Gastroesophageal sphincter (tissue), 4 donors: ENCODE results near the gene KCNIP4. TPM values are rescaled to one million over a fixed set of nuclear protein-coding genes. Genes with fewer than 3 reads are reported as not detected.

Experiments
- ATAC-seq: fragments of 150-250 bp; one replicate; pipeline ENCODE4 v1.9.1; 2016; ENCODE audit warnings: mild to moderate bottlenecking, moderate library complexity
- H3K27ac ChIP-seq, 4 donors: fragments of 200-600 bp; sonication (generic) in 3 of 4; 1 replicate in 3 of 4; 2 replicates in 1 of 4; pipeline ENCODE4 v1.5.1; 2016 to 2019
- H3K27me3 ChIP-seq: fragments of 200-600 bp; sonication (generic); one replicate; pipeline ENCODE4 v1.5.1; 2019
- H3K36me3 ChIP-seq, 2 donors: fragments of 200-600 bp; sonication (generic); one replicate each; pipeline ENCODE4 v1.5.1; 2019; ENCODE audit warnings: control low read depth in 1 of 2
- H3K4me1 ChIP-seq, 3 donors: fragments of 200-600 bp; sonication (generic); 1 replicate in 2 of 3; 2 replicates in 1 of 3; pipeline ENCODE4 v1.5.1; 2016 to 2019; ENCODE audit warnings: control low read depth in 2 of 3
- H3K4me3 ChIP-seq, 2 donors: fragments of 200-600 bp; sonication (generic); one replicate each; pipeline ENCODE4 v1.5.1; 2019; ENCODE audit warnings: mild to moderate bottlenecking in 1 of 2, moderate library complexity in 1 of 2
- H3K9me3 ChIP-seq, 3 donors: fragments of 200-600 bp; sonication (generic); one replicate each; pipeline ENCODE4 v1.5.1; 2017 to 2019; ENCODE audit warnings: control low read depth in 2 of 3
- EP300 ChIP-seq: sonication (generic); formaldehyde crosslinking; IDR thresholded peaks from one replicate; pipeline ENCODE4 v1.6.1; 2017; ENCODE audit warnings: antibody characterized with exemption, mild to moderate bottlenecking
- POLR2A ChIP-seq, 2 donors: fragments of 450-650 bp; IDR thresholded peaks; one replicate each; pipeline ENCODE4 v1.6.1; 2017; ENCODE audit warnings: antibody characterized with exemption in 2 of 2, mild to moderate bottlenecking in 2 of 2, moderate library complexity in 1 of 2
- POLR2AphosphoS5 ChIP-seq: sonication (generic); formaldehyde crosslinking; IDR thresholded peaks from one replicate; pipeline ENCODE4 v1.6.1; 2017; ENCODE audit warnings: antibody characterized with exemption
- WGBS, 2 donors: methylation state at CpG; one replicate each; pipeline ENCODE4 v1.1.5; 2018; ENCODE audit warnings: low coverage in 1 of 2; 5-methylcytosine and 5-hydroxymethylcytosine counted together
- total RNA-seq, 4 donors: library from RNA; depleted of rRNA; stranded (reverse); fragments of >200 nt; gene quantifications; one replicate each; pipeline ENCODE4 v1.1.0, GENCODE V29; 2016
- TF ChIP-seq, protein P1 (sequence below), 4 experiments: fragments of 200-600 bp in 2 of 4; fragments of 450-650 bp in 2 of 4; sonication (generic) in 1 of 4; IDR thresholded peaks; one replicate each; pipeline ENCODE4 v1.5.1; 2017 to 2019; ENCODE audit warnings: antibody characterized with exemption in 4 of 4, mild to moderate bottlenecking in 2 of 4, moderate library complexity in 2 of 4

The KCNIP4 gene
- total RNA-seq, 4 donors from 2014 or later: 0.23 to 0.59 (median 0.54) TPM; not detected in 1

DNA sequence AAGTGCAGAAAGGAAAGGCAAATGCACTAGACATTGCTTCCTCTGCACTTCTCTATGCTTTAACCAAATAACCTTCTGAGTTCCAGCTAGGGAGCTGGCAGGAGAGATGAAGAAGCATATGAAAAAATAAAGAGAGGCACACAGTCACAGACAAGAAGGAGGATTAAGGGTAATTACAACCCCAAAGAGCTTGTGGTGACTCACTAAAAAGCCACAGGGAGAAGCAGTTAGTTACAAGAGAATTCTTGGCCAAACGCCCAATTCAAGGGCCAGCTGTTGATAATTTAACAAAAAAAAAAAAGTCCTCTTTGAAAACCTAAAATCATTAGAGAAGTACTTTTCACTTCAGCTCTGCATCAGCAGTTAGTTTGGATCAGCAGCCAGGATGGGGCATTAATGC, 478.0 kb downstream of the KCNIP4 start:
- 23 to 33% methylated on average over 1 of the region's 1 CpG for WGBS, 2 donors
- H3K27ac ChIP-seq: no peak overlapping the region
- no peak overlapping the region for H3K4me3 ChIP-seq
- ATAC-seq: no peak
- no peaks in the 10 kb centered on the region for H3K36me3 ChIP-seq
- TF ChIP-seq POLR2A (IDR thresholded peaks at IDR 0.05) (no peak), EP300 (no peak), POLR2AphosphoS5 (no peak)
- TF ChIP-seq, protein P1, sequence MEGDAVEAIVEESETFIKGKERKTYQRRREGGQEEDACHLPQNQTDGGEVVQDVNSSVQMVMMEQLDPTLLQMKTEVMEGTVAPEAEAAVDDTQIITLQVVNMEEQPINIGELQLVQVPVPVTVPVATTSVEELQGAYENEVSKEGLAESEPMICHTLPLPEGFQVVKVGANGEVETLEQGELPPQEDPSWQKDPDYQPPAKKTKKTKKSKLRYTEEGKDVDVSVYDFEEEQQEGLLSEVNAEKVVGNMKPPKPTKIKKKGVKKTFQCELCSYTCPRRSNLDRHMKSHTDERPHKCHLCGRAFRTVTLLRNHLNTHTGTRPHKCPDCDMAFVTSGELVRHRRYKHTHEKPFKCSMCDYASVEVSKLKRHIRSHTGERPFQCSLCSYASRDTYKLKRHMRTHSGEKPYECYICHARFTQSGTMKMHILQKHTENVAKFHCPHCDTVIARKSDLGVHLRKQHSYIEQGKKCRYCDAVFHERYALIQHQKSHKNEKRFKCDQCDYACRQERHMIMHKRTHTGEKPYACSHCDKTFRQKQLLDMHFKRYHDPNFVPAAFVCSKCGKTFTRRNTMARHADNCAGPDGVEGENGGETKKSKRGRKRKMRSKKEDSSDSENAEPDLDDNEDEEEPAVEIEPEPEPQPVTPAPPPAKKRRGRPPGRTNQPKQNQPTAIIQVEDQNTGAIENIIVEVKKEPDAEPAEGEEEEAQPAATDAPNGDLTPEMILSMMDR (IDR thresholded peaks at IDR 0.05): no peak
- H3K9me3 ChIP-seq: no peaks in the 10 kb centered on the region
- no peaks in the 10 kb centered on the region for H3K4me1 ChIP-seq
- no peaks in the 10 kb centered on the region for H3K27me3 ChIP-seq

DNA sequence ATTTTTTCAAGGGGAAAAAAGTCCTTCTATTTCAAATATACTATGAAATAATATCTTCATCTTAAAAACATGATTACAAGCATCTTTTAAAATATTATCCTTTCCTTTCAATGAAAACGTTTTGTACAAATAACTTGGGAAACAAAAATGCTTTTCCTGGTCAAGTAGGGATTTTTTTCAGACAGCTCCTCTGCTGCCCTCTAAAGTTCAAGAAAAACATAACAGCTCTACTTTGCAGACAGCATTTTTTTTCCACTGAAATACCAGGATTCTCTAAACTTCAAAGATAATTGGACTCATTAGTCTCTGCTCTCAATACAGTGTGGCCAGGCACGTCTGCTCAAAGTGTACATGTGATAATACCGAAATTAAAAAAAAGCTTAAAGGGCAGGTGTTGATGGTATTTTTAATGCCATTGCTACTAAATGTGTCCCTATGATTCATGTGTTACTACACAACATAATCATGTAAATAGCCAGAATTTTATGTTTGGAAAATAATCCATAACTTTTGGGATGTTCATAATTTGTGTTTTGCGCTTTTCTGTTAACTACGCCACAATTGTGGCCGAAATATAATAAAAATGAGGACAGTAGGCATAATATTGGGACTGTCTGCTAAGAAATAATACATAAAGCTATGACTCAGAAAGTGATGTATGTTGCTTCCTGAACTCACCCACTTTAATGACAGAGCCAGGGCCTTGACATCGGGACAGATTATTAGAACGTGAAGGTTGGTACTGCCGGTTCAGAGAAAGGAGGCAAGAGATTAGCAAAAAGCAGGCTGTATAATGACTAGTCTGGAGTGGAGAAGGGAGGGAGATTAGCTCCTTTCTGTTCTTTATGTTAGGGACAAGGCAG, 478.9 kb downstream of the KCNIP4 start:
- no peak for ATAC-seq
- WGBS, 2 donors: 39 to 49% methylated on average over 9 of the region's 9 CpGs
- no peaks in the 10 kb centered on the region for H3K9me3 ChIP-seq
- H3K36me3 ChIP-seq: no peaks in the 10 kb centered on the region
- H3K4me3 ChIP-seq: no peak overlapping the region
- no peak overlapping the region for H3K27ac ChIP-seq
- no peaks in the 10 kb centered on the region for H3K27me3 ChIP-seq
- TF ChIP-seq, protein P1 (IDR thresholded peaks at IDR 0.05): peak in 3 of 4 experiments; percentile 9 to 47 (median 28)
- no peak for TF ChIP-seq POLR2A (IDR thresholded peaks at IDR 0.05)
- H3K4me1 ChIP-seq: no peaks in the 10 kb centered on the region

DNA sequence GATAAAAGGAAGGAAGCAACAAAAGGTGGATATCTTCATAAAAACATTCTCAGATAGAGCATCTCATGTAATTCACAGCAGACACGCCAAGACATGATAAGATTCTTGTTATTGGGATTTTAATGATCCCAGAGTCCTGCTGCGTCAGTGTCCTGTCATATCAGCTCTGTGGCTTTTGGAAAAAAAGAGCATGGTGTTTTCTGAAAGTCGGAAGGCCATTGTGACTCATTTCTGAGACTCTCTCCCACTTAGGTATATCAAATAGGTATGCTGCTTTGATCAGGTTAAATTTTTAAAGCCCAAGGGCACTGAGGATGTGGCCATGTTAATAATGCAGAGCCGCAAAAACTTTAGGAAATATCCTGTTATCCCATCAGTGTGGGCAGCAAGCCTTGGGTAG, 481.0 kb downstream of the KCNIP4 start:
- WGBS, 2 donors: 90 to 96% methylated on average over 4 of the region's 4 CpGs
- ATAC-seq: no peak
- H3K36me3 ChIP-seq: no peaks in the 10 kb centered on the region
- H3K27me3 ChIP-seq: no peaks in the 10 kb centered on the region
- H3K4me3 ChIP-seq: no peak overlapping the region
- no peaks in the 10 kb centered on the region for H3K4me1 ChIP-seq
- TF ChIP-seq POLR2AphosphoS5 (no peak), EP300 (no peak), POLR2A (IDR thresholded peaks at IDR 0.05) (no peak)
- TF ChIP-seq, protein P1 (IDR thresholded peaks at IDR 0.05): no peak
- no peaks in the 10 kb centered on the region for H3K9me3 ChIP-seq
- H3K27ac ChIP-seq: no peak overlapping the region

DNA sequence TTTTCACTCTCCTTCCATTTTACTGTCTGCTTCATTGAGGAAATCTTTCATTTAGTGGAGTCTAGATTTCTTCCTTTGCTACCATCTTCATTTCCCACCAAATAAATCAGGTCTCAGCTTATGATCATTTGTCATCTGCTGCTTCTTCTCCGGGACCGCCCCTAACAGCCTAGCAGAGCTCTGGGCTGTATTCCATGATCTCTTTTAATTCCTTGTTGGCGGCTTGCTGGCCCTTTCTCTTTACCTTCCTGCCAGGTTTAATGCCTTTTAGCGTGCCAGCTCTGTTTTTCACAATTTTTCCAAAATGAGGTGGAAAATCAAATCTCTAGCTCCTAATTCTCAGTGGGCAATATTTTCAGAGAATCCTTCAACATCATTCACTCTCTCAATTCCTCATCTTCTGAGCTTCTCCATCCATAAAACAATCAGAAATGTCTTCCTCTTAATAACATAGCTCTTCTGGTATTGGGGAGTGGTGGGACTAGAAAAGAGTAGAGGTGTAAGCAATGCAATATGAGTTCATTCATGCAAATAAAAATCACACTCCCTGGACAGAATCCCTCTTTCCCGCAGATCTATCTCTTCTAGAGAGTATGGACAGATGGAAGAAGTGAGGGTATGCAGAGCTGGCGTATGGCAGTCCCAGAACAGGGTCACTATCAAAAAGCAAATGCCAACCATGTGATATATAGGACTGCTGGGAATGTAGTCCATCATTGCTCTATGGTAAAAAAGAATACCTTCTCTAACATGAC, 491.3 kb downstream of the KCNIP4 start:
- Histone ChIP-seq H3K4me1 (no peaks in the 10 kb centered on the region), H3K9me3 (no peaks in the 10 kb centered on the region), H3K4me3 (no peak overlapping the region), H3K36me3 (no peaks in the 10 kb centered on the region), H3K27me3 (no peaks in the 10 kb centered on the region), H3K27ac (no peak overlapping the region)
- TF ChIP-seq POLR2A (IDR thresholded peaks at IDR 0.05) (no peak), EP300 (no peak), POLR2AphosphoS5 (no peak)
- TF ChIP-seq, protein P1 (IDR thresholded peaks at IDR 0.05): no peak
- ATAC-seq: no peak
- 63 to 100% methylated on average over 2 to 6 of the region's 6 CpGs for WGBS, 2 donors
